GM19328 (cell line): ENCODE measurements around the gene ACACB.

Source experiments
- ATAC-seq: cut with Tn5 transposase; IDR thresholded peaks from one replicate; pipeline ENCODE4 v1.9.1; 2021; ENCODE audit warnings: mild to moderate bottlenecking, moderate library complexity; ENCODE audit not compliant: unreplicated experiment

The ACACB gene

GRCh38 chr12:109271418-109271817, 155.0 kb downstream of the ACACB start:
- no peak for ATAC-seq

- ATAC-seq: no peak
Measured at GRCh38 chr12:109273354-109273753, 157.0 kb downstream of the ACACB start.

GRCh38 chr12:109274381-109274780, 158.0 kb downstream of the ACACB start:
- no peak for ATAC-seq

- no peak for ATAC-seq
Measured at GRCh38 chr12:109275173-109275572, 158.8 kb downstream of the ACACB start.

GRCh38 chr12:109276160-109276559, 159.8 kb downstream of the ACACB start:
- ATAC-seq: no peak

- ATAC-seq: no peak
Measured at GRCh38 chr12:109277255-109277898, 161.0 kb downstream of the ACACB start.

GRCh38 chr12:109277899-109278762, 161.7 kb downstream of the ACACB start:
- ATAC-seq: no peak

GRCh38 chr12:109278912-109279311, 162.5 kb downstream of the ACACB start:
- no peak for ATAC-seq

- no peak for ATAC-seq
Measured at GRCh38 chr12:109279525-109279924, 163.1 kb downstream of the ACACB start.

GRCh38 chr12:109281452-109281851, 165.1 kb downstream of the ACACB start:
- no peak for ATAC-seq

GRCh38 chr12:109284392-109284791, 168.0 kb downstream of the ACACB start:
- no peak for ATAC-seq

- ATAC-seq: no peak
Measured at GRCh38 chr12:109286252-109286651, 169.9 kb downstream of the ACACB start.

GRCh38 chr12:109286652-109287051, 170.3 kb downstream of the ACACB start:
- ATAC-seq: no peak

- ATAC-seq: no peak
Measured at GRCh38 chr12:109287181-109287580, 170.8 kb downstream of the ACACB start.

- no peak for ATAC-seq
Measured at GRCh38 chr12:109287811-109288469, 171.6 kb downstream of the ACACB start.

GRCh38 chr12:109288571-109288970, 172.2 kb downstream of the ACACB start:
- no peak for ATAC-seq

GRCh38 chr12:109289004-109289403, 172.6 kb downstream of the ACACB start:
- ATAC-seq: no peak

GRCh38 chr12:109289551-109289950, 173.2 kb downstream of the ACACB start:
- ATAC-seq: no peak

- no peak for ATAC-seq
Measured at GRCh38 chr12:109290061-109290460, 173.7 kb downstream of the ACACB start.

GRCh38 chr12:109291117-109291516, 174.7 kb downstream of the ACACB start:
- ATAC-seq: no peak

GRCh38 chr12:109291521-109292341, 175.3 kb downstream of the ACACB start:
- no peak for ATAC-seq
